AG04449 (cell line): ENCODE measurements around the gene FKBP6.

Experiments used
- CTCF ChIA-PET: fragments of 350-600 bp; formaldehyde crosslinking; extraction: SDS; loops from one replicate; lab custom pipeline; 2021; ENCODE audit warnings: antibody characterized with exemption; lab: Yijun Ruan, JAX
- POLR2A ChIA-PET: fragments of 400-600, 350-600 bp; formaldehyde crosslinking; extraction: SDS; loops from one replicate; lab custom pipeline; 2020; ENCODE audit warnings: antibody characterized with exemption, inconsistent platforms; lab: Yijun Ruan, JAX
- DNase-seq: peaks from one replicate; pipeline ENCODE4 v3.0.0-alpha.2; 2010; ENCODE audit warnings: low read depth, low spot score
- H3K4me3 ChIP-seq: 2 replicates; pipeline ENCODE4 v1.5.1; 2011; ENCODE audit warnings: low read depth, mild to moderate bottlenecking, control low read depth, low read length
- TF ChIP-seq, protein P1 (sequence below): IDR thresholded peaks from one replicate; pipeline ENCODE4 v1.5.1; 2011; ENCODE audit warnings: mild to moderate bottlenecking, moderate library complexity, low read length, control low read depth, inconsistent platforms; ENCODE audit not compliant: insufficient read depth; ENCODE audit errors: missing control alignments

The FKBP6 gene

DNA sequence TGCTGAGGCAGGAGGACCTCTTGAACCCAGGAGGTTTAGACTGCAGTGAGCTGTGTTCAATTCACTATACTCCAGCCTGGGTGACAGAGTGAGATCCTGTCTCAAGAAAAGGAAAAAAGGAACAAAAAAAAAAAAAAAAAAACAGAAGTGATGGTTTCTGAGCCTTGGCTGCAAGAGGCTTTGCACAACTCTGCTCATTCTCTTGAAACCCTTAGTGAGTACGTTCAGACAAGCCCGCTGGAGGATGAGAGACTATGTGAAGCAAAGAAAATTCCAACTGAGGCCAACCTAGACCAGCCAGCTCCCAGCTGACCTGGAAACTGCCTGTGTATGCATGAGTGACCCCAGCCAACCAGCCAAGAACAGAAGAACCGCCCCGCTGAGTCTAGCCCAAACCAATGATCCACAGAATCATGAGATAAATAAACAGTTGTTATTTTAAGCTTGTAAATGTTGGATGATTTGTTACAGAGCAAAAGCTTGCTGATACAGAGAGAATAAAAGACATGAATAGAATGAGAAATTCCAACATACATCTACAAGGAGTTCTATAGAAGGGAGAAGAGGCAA lies 55.1 kb downstream of the FKBP6 start:
- no peak overlapping the region for H3K4me3 ChIP-seq
- TF ChIP-seq, protein P1, sequence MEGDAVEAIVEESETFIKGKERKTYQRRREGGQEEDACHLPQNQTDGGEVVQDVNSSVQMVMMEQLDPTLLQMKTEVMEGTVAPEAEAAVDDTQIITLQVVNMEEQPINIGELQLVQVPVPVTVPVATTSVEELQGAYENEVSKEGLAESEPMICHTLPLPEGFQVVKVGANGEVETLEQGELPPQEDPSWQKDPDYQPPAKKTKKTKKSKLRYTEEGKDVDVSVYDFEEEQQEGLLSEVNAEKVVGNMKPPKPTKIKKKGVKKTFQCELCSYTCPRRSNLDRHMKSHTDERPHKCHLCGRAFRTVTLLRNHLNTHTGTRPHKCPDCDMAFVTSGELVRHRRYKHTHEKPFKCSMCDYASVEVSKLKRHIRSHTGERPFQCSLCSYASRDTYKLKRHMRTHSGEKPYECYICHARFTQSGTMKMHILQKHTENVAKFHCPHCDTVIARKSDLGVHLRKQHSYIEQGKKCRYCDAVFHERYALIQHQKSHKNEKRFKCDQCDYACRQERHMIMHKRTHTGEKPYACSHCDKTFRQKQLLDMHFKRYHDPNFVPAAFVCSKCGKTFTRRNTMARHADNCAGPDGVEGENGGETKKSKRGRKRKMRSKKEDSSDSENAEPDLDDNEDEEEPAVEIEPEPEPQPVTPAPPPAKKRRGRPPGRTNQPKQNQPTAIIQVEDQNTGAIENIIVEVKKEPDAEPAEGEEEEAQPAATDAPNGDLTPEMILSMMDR = no peak
- CTCF ChIA-PET = interaction anchor here (0.6 to 1.8 kb wide), 6 partner anchors 9 to 1054 kb away, joined by 3 read pairs; no protein-coding TSS in a partner anchor
- no peak for DNase-seq
- POLR2A ChIA-PET = no interaction called here

GRCh38 chr7:73387221-73387828 lies 59.4 kb downstream of the FKBP6 start:
- POLR2A ChIA-PET = no interaction called here
- DNase-seq = no peak
- TF ChIP-seq, protein P1 = no peak
- no peak overlapping the region for H3K4me3 ChIP-seq
- CTCF ChIA-PET = interaction anchor here (0.8 to 1.3 kb wide), 2 partner anchors 45 to 63 kb away, joined by 3 to 4 read pairs; no protein-coding TSS in a partner anchor

GRCh38 chr7:73387908-73388414 lies 60.0 kb downstream of the FKBP6 start:
- CTCF ChIA-PET = interaction anchor here (0.8 to 1.3 kb wide), 2 partner anchors 45 to 64 kb away, joined by 3 to 4 read pairs; no protein-coding TSS in a partner anchor
- DNase-seq = no peak
- TF ChIP-seq, protein P1 = no peak
- POLR2A ChIA-PET = no interaction called here
- H3K4me3 ChIP-seq = no peak overlapping the region

- ChIA-PET POLR2A (no interaction called here), CTCF (interaction anchor here (0.7 to 1.9 kb wide), 3 partner anchors 9 to 60 kb away, joined by 3 to 6 read pairs (median 3); no protein-coding TSS in a partner anchor)
- TF ChIP-seq, protein P1 = no peak
- H3K4me3 ChIP-seq = no peak overlapping the region
- no peak for DNase-seq
These were observed 63.4 kb downstream of the FKBP6 start for GRCh38 chr7:73391396-73391795.

DNA sequence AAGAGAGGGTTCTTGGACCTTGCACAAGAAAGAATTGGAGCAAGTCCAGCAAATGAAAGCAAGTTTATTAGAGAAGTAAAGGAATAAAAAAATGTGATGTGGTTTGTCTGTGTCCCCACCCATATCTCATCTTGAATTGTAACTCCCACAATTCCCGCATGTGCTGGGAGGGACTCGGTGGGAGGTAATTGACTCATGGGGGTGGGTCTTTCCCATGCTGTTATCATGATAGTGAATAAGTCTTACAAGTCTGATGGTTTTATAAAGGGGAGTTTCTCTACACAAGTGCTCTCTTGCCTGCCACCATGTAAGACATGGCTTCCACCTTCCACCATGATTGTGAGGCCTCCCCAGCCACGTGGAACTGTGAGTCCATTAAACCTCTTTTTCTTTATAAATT lies 66.5 kb downstream of the FKBP6 start:
- H3K4me3 ChIP-seq = no peak overlapping the region
- POLR2A ChIA-PET = no interaction called here
- no peak for DNase-seq
- CTCF ChIA-PET = no interaction called here
- TF ChIP-seq, protein P1 = no peak

GRCh38 chr7:73395538-73396503 lies 67.9 kb downstream of the FKBP6 start:
- CTCF ChIA-PET = no interaction called here
- DNase-seq = no peak
- TF ChIP-seq, protein P1 = no peak
- no peak overlapping the region for H3K4me3 ChIP-seq
- POLR2A ChIA-PET = no interaction called here
